Spleen (tissue), 11 donors: ENCODE results near the gene IL1RAPL1. TPM values are rescaled to one million over a fixed set of nuclear protein-coding genes. Genes with fewer than 3 reads are reported as not detected.

Experiments
- DNase-seq: peaks from one replicate; pipeline ENCODE4 v3.0.0-alpha.2; 2020
- H3K27ac ChIP-seq, 8 donors: fragments of 200-600 bp; sonication (generic) in 7 of 8; 1 replicate in 4 of 8; 2 replicates in 4 of 8; pipeline versions ENCODE4 v1.5.0 to v1.8.0; 2016 to 2021; ENCODE audit warnings: inconsistent platforms in 4 of 8, mild to moderate bottlenecking in 4 of 8, moderate library complexity in 1 of 8
- H3K27me3 ChIP-seq, 7 donors: fragments of 200-600 bp; sonication (generic) in 6 of 7; replicated peaks in 1 of 7; 1 replicate in 4 of 7; 2 replicates in 3 of 7; pipeline versions ENCODE4 v1.5.0 to v1.8.0; 2016 to 2021; ENCODE audit warnings: inconsistent platforms in 3 of 7, mild to moderate bottlenecking in 1 of 7
- H3K36me3 ChIP-seq, 6 donors: fragments of 200-600 bp; sonication (generic) in 5 of 6; 1 replicate in 4 of 6; 2 replicates in 2 of 6; pipeline versions ENCODE4 v1.5.0 to v1.8.0; 2016 to 2021; ENCODE audit warnings: inconsistent platforms in 2 of 6
- H3K4me1 ChIP-seq, 6 donors: fragments of 200-600 bp; sonication (generic) in 5 of 6; 1 replicate in 3 of 6; 2 replicates in 3 of 6; pipeline versions ENCODE4 v1.5.0 to v1.8.0; 2016 to 2021; ENCODE audit warnings: inconsistent platforms in 3 of 6
- H3K4me3 ChIP-seq, 8 donors: fragments of 200-600 bp; sonication (generic) in 7 of 8; 1 replicate in 4 of 8; 2 replicates in 4 of 8; pipeline versions ENCODE4 v1.5.0 to v1.8.0; 2016 to 2021; ENCODE audit warnings: inconsistent platforms in 4 of 8, mild to moderate bottlenecking in 4 of 8, moderate library complexity in 2 of 8
- H3K9me3 ChIP-seq, 8 donors: fragments of 200-600 bp; sonication (generic) in 7 of 8; 1 replicate in 4 of 8; 2 replicates in 4 of 8; pipeline versions ENCODE4 v1.5.0 to v1.8.0; 2016 to 2021; ENCODE audit warnings: inconsistent platforms in 4 of 8
- CTCF ChIP-seq, 11 experiments: fragments of 200-600 bp in 7 of 11; fragments of 450-650 bp in 4 of 11; sonication (generic) in 4 of 11; IDR thresholded peaks in 8 of 11; conservative IDR thresholded peaks in 3 of 11; 1 replicate in 7 of 11; 2 replicates in 4 of 11; pipeline versions ENCODE4 v1.4.0 to v1.8.0; 2016 to 2021; ENCODE audit warnings: antibody characterized with exemption in 11 of 11, inconsistent platforms in 4 of 11, mild to moderate bottlenecking in 1 of 11
- POLR2A ChIP-seq, 3 donors: fragments of 450-650 bp; IDR thresholded peaks; one replicate each; pipeline ENCODE4 v1.5.1; 2017; ENCODE audit warnings: antibody characterized with exemption in 3 of 3, mild to moderate bottlenecking in 1 of 3
- POLR2AphosphoS5 ChIP-seq, 3 donors: sonication (generic); formaldehyde crosslinking; IDR thresholded peaks; one replicate each; pipeline ENCODE4 v1.5.1; 2017; ENCODE audit warnings: antibody characterized with exemption in 3 of 3
- WGBS, 5 donors: extraction: QIAGEN DNeasy Blood & Tissue Kit in 3 of 5; methylation state at CpG; one replicate each; pipeline versions ENCODE4 v1.1.5 to v1.1.7; 2013 to 2018; 5-methylcytosine and 5-hydroxymethylcytosine counted together
- intact Hi-C: fragments of 100-400 bp; cut with DNase I; formaldehyde crosslinking; loops from one replicate; pipeline ENCODE4 v1.15.0; 2023; ENCODE audit warnings: low total_unique reads
- polyA plus RNA-seq, 3 donors: library from polyadenylated mRNA; stranded (reverse); fragments of 200-250 nt; gene quantifications; one replicate each; pipeline ENCODE4 v1.2.1, GENCODE V29; 2013
- total RNA-seq, 7 donors: library from RNA; depleted of rRNA in 3 of 7; stranded (reverse); fragments of >200 nt in 3 of 7; fragmentation: NEBNext Ultra II Directional in 4 of 7; extraction: Animal tissue kit (Norgen Biotek cat#: 25700) in 4 of 7; gene quantifications; one replicate each; pipeline versions ENCODE4 v1.1.0 to v1.2.1, GENCODE V29; 2016 to 2021
- donor health status: healthy with polysubstance abuse.
- donor health status: DM: no; HTN: no; CAD: no; lungs with moderate emphysema.
- donor health status: DM: no; HTN: no; CAD: no.
- donor health status: Bipolar disorder and iron deficiency.
- donor health status: healthy.
- donor health status: DM: no; HTN: no; CAD: no.
- donor health status: DM: yes; HTN: yes; CAD: no.

IL1RAPL1 gene
- total and polyA plus RNA-seq, 10 donors: 0.03 to 0.19 TPM; not detected in 8

GRCh38 chrX:29869837-29870236 is 1282.6 kb downstream of the IL1RAPL1 start:
- H3K36me3 ChIP-seq: no peaks in the 10 kb centered on the region
- no peaks in the 10 kb centered on the region for H3K9me3 ChIP-seq
- 86 to 100% (median 90%) methylated on average over 1 of the region's 1 CpG for WGBS, 5 donors
- H3K27ac ChIP-seq: no peak overlapping the region
- H3K4me3 ChIP-seq: no peak overlapping the region
- intact Hi-C loops: loop anchor here (10.0 kb wide), 1 partner anchor 65 kb away; no protein-coding TSS in a partner anchor
- TF ChIP-seq POLR2AphosphoS5 (IDR thresholded peaks at IDR 0.05) (no peak), POLR2A (IDR thresholded peaks at IDR 0.05) (no peak), CTCF (IDR thresholded peaks at IDR 0.05 in 8 of 11, conservative IDR thresholded peaks at IDR 0.05 in 3 of 11) (no peak)
- no peaks in the 10 kb centered on the region for H3K27me3 ChIP-seq
- no peaks in the 10 kb centered on the region for H3K4me1 ChIP-seq
- DNase-seq: no peak

GRCh38 chrX:29870608-29871007 is 1283.4 kb downstream of the IL1RAPL1 start:
- 58 to 66% (median 63%) methylated on average over 3 of the region's 3 CpGs for WGBS, 5 donors
- DNase-seq: no peak
- intact Hi-C loops: no loop called here
- Histone ChIP-seq H3K9me3 (no peaks in the 10 kb centered on the region), H3K27me3 (no peaks in the 10 kb centered on the region), H3K36me3 (no peaks in the 10 kb centered on the region), H3K4me1 (no peaks in the 10 kb centered on the region), H3K27ac (no peak overlapping the region), H3K4me3 (no peak overlapping the region)
- no peak for TF ChIP-seq POLR2A (IDR thresholded peaks at IDR 0.05)
- no peak for TF ChIP-seq CTCF (IDR thresholded peaks at IDR 0.05 in 8 of 11, conservative IDR thresholded peaks at IDR 0.05 in 3 of 11)
- no peak for TF ChIP-seq POLR2AphosphoS5 (IDR thresholded peaks at IDR 0.05)

- WGBS, 5 donors: 64 to 82% (median 71%) methylated on average over 2 of the region's 2 CpGs
- DNase-seq: no peak
- no peak overlapping the region for H3K27ac ChIP-seq
- H3K27me3 ChIP-seq: no peaks in the 10 kb centered on the region
- no peak for TF ChIP-seq POLR2AphosphoS5 (IDR thresholded peaks at IDR 0.05)
- H3K4me3 ChIP-seq: no peak overlapping the region
- H3K36me3 ChIP-seq: no peaks in the 10 kb centered on the region
- intact Hi-C loops: no loop called here
- no peaks in the 10 kb centered on the region for H3K4me1 ChIP-seq
- no peaks in the 10 kb centered on the region for H3K9me3 ChIP-seq
Measured at GRCh38 chrX:29872831-29873230, 1285.6 kb downstream of the IL1RAPL1 start.

- Histone ChIP-seq H3K36me3 (no peaks in the 10 kb centered on the region), H3K4me3 (no peak overlapping the region), H3K4me1 (no peaks in the 10 kb centered on the region), H3K27me3 (no peaks in the 10 kb centered on the region), H3K27ac (no peak overlapping the region), H3K9me3 (no peaks in the 10 kb centered on the region)
- DNase-seq: no peak
- 66 to 90% (median 78%) methylated on average over 4 of the region's 4 CpGs for WGBS, 5 donors
- no peak for TF ChIP-seq POLR2AphosphoS5 (IDR thresholded peaks at IDR 0.05)
- no peak for TF ChIP-seq CTCF (IDR thresholded peaks at IDR 0.05 in 8 of 11, conservative IDR thresholded peaks at IDR 0.05 in 3 of 11)
- intact Hi-C loops: no loop called here
Measured at GRCh38 chrX:29876733-29877132, 1289.5 kb downstream of the IL1RAPL1 start.

- no peak for DNase-seq
- 57 to 89% (median 73%) methylated on average over 3 of the region's 3 CpGs for WGBS, 5 donors
- TF ChIP-seq POLR2A (IDR thresholded peaks at IDR 0.05) (no peak), POLR2AphosphoS5 (IDR thresholded peaks at IDR 0.05) (no peak), CTCF (IDR thresholded peaks at IDR 0.05 in 8 of 11, conservative IDR thresholded peaks at IDR 0.05 in 3 of 11) (no peak)
- no peak overlapping the region for H3K27ac ChIP-seq
- H3K4me3 ChIP-seq: no peak overlapping the region
- H3K36me3 ChIP-seq: no peaks in the 10 kb centered on the region
- intact Hi-C loops: no loop called here
- no peaks in the 10 kb centered on the region for H3K9me3 ChIP-seq
- H3K4me1 ChIP-seq: no peaks in the 10 kb centered on the region
- peaks cover 0 to 3% (median 0%) of the 10 kb centered on the region in 7 donors for H3K27me3 ChIP-seq
Measured at GRCh38 chrX:29880977-29881376, 1293.7 kb downstream of the IL1RAPL1 start.
